Measurements from ENCODE around the gene RASA3. TPM values are rescaled to one million over a fixed set of nuclear protein-coding genes. Genes with fewer than 3 reads are reported as not detected.
"Not testable (repeated sequence)": the region's sequence is repeated elsewhere in the genome, so short reads cannot be mapped to it uniquely, and the experiment has no call there.

The RASA3 gene
- total RNA-seq, 1 donor, result 36.1 TPM

GRCh38 chr13:114151031-114151430 is 18.6 kb upstream of the RASA3 start:
- no peak for TF ChIP-seq CTCF (IDR thresholded peaks at IDR 0.05; ENCODE audit: insufficient read depth, low read length)
- no peak overlapping the region for H3K4me3 ChIP-seq (ENCODE audit: low read depth, low read length)
- no peak for DNase-seq (ENCODE audit: low read depth)

- H3K4me3 ChIP-seq (ENCODE audit: low read depth, low read length), result no peak overlapping the region
- no peak for TF ChIP-seq CTCF (IDR thresholded peaks at IDR 0.05; ENCODE audit: insufficient read depth, low read length)
- DNase-seq (ENCODE audit: low read depth), result no peak
Measured at GRCh38 chr13:114149774-114150740, 17.6 kb upstream of the RASA3 start.

- H3K4me3 ChIP-seq (ENCODE audit: low read depth, low read length); DNase-seq (ENCODE audit: low read depth): not testable (repeated sequence)
Measured at GRCh38 chr13:114148886-114149285, 16.5 kb upstream of the RASA3 start.

GRCh38 chr13:114148521-114148855 is 16.1 kb upstream of the RASA3 start:
- DNase-seq (ENCODE audit: low read depth), result no peak
- TF ChIP-seq CTCF (IDR thresholded peaks at IDR 0.05; ENCODE audit: insufficient read depth, low read length), result no peak
- no peak overlapping the region for H3K4me3 ChIP-seq (ENCODE audit: low read depth, low read length)

GRCh38 chr13:114147803-114148520 is 15.5 kb upstream of the RASA3 start:
- no peak overlapping the region for H3K4me3 ChIP-seq (ENCODE audit: low read depth, low read length)
- TF ChIP-seq CTCF (IDR thresholded peaks at IDR 0.05; ENCODE audit: insufficient read depth, low read length), result no peak
- no peak for DNase-seq (ENCODE audit: low read depth)

- peak; percentile 37 for TF ChIP-seq CTCF (IDR thresholded peaks at IDR 0.05; ENCODE audit: insufficient read depth, low read length)
- DNase-seq (ENCODE audit: low read depth), result no peak
- H3K4me3 ChIP-seq (ENCODE audit: low read depth, low read length), result no peak overlapping the region
Measured at GRCh38 chr13:114146629-114147028, 14.2 kb upstream of the RASA3 start.

- no peak for DNase-seq (ENCODE audit: low read depth)
- no peak for TF ChIP-seq CTCF (IDR thresholded peaks at IDR 0.05; ENCODE audit: insufficient read depth, low read length)
- H3K4me3 ChIP-seq (ENCODE audit: low read depth, low read length), result no peak overlapping the region
Measured at GRCh38 chr13:114146173-114146572, 13.8 kb upstream of the RASA3 start.

Data from fibroblast of the aortic adventitia (primary cell).